GM19463 (cell line): Measurements from ENCODE around the gene AOPEP.
A peak's percentile ranks its signal among the peaks of the same experiment; 100 is the strongest.
"Not testable (repeated sequence)": the region's sequence is repeated elsewhere in the genome, so short reads cannot be mapped to it uniquely, and the experiment has no call there.

ENCODE experiments used
- ATAC-seq: cut with Tn5 transposase; IDR thresholded peaks from one replicate; pipeline ENCODE4 v1.9.1; 2021; ENCODE audit warnings: mild to moderate bottlenecking, moderate library complexity; ENCODE audit not compliant: unreplicated experiment

The AOPEP gene

GRCh38 chr9:95008151-95008771 is 281.8 kb downstream of the AOPEP start:
- ATAC-seq: no peak

GRCh38 chr9:95009459-95009858 is 283.0 kb downstream of the AOPEP start:
- ATAC-seq: no peak

- no peak for ATAC-seq
Measured at GRCh38 chr9:95010431-95010838, 283.9 kb downstream of the AOPEP start.

- ATAC-seq: no peak
Measured at GRCh38 chr9:95012035-95012708, 285.7 kb downstream of the AOPEP start.

- ATAC-seq: no peak
Measured at GRCh38 chr9:95012902-95013301, 286.4 kb downstream of the AOPEP start.

- ATAC-seq: no peak
Measured at GRCh38 chr9:95014917-95015316, 288.4 kb downstream of the AOPEP start.

- ATAC-seq: no peak
Measured at GRCh38 chr9:95015569-95015968, 289.1 kb downstream of the AOPEP start.

GRCh38 chr9:95017062-95017461 is 290.6 kb downstream of the AOPEP start:
- no peak for ATAC-seq

GRCh38 chr9:95017661-95018060 is 291.2 kb downstream of the AOPEP start:
- no peak for ATAC-seq

GRCh38 chr9:95018099-95018936 is 291.8 kb downstream of the AOPEP start:
- ATAC-seq: peak; percentile 99

- ATAC-seq: not testable (repeated sequence)
Measured at GRCh38 chr9:95020644-95021043, 294.1 kb downstream of the AOPEP start.

GRCh38 chr9:95021166-95021886 is 294.8 kb downstream of the AOPEP start:
- no peak for ATAC-seq

- ATAC-seq: no peak
Measured at GRCh38 chr9:95022657-95023056, 296.2 kb downstream of the AOPEP start.

- ATAC-seq: no peak
Measured at GRCh38 chr9:95023217-95024003, 296.9 kb downstream of the AOPEP start.

- no peak for ATAC-seq
Measured at GRCh38 chr9:95024097-95024671, 297.7 kb downstream of the AOPEP start.

GRCh38 chr9:95025213-95026147 is 299.0 kb downstream of the AOPEP start:
- no peak for ATAC-seq

GRCh38 chr9:95026148-95026524 is 299.6 kb downstream of the AOPEP start:
- ATAC-seq: no peak

GRCh38 chr9:95027914-95028852 is 301.7 kb downstream of the AOPEP start:
- no peak for ATAC-seq
